Measurements from ENCODE around the gene MYCN.
"Not testable (repeated sequence)": the region's sequence is repeated elsewhere in the genome, so short reads cannot be mapped to it uniquely, and the experiment has no call there.

The MYCN gene

GRCh38 chr2:15908371-15908770 is 32.0 kb upstream of the MYCN start:
- DNase-seq (ENCODE audit: low read depth) = no peak
- TF ChIP-seq CTCF (IDR thresholded peaks at IDR 0.05; ENCODE audit: control insufficient read depth, insufficient read depth, low read depth, low read length, missing control alignments) = no peak

DNA sequence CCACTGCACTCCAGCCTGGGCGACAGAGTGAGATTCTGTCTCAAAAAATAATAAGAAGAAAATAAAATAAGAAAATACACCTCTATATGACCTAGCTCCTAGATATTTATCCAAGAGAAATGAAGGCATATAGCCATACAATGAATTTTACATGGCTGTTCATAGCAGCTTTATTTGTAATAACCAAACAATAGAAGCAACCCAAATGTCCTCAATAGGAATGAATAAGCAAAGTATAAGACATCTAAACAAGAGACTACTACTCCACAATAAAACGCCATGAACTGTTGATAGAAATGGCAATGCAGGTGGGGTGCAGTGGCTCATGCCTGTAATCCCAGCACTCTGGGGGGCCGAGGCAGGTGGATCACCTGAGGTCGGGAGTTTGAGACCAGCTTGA is 31.2 kb upstream of the MYCN start:
- no peak overlapping the region for H3K4me3 ChIP-seq (ENCODE audit: control insufficient read depth, low read depth, low read length)
- no peak for DNase-seq (ENCODE audit: low read depth)
- no peak for TF ChIP-seq CTCF (IDR thresholded peaks at IDR 0.05; ENCODE audit: control insufficient read depth, insufficient read depth, low read depth, low read length, missing control alignments)

More at GRCh38 chr2:15908371-15908770, 32.0 kb upstream of the MYCN start:
- no peak overlapping the region for H3K4me3 ChIP-seq (ENCODE audit: control insufficient read depth, low read depth, low read length)

DNA sequence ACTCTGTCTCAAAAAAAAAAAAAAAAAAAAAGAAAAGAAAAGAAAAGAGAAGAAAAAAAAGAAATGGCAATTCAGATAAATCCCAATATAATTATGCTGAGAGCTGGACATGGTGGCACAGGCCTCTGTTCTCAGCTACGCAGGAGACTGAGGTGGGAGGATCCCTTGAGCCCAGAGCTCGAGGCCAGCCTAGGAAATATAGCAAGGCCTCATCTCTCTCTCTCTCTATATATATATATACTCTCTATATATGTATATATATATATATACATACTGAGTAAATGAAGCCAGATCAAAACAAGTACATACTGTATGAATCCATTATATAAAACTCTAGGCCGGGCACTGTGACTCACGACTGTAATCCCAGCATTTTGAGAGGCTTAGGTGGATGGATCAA is 30.6 kb upstream of the MYCN start:
- TF ChIP-seq CTCF (IDR thresholded peaks at IDR 0.05; ENCODE audit: control insufficient read depth, insufficient read depth, low read depth, low read length, missing control alignments) = no peak
- H3K4me3 ChIP-seq (ENCODE audit: control insufficient read depth, low read depth, low read length) = no peak overlapping the region
- no peak for DNase-seq (ENCODE audit: low read depth)

- H3K4me3 ChIP-seq (ENCODE audit: control insufficient read depth, low read depth, low read length); DNase-seq (ENCODE audit: low read depth): not testable (repeated sequence)
These were observed 29.1 kb upstream of the MYCN start for GRCh38 chr2:15911270-15911669.

DNA sequence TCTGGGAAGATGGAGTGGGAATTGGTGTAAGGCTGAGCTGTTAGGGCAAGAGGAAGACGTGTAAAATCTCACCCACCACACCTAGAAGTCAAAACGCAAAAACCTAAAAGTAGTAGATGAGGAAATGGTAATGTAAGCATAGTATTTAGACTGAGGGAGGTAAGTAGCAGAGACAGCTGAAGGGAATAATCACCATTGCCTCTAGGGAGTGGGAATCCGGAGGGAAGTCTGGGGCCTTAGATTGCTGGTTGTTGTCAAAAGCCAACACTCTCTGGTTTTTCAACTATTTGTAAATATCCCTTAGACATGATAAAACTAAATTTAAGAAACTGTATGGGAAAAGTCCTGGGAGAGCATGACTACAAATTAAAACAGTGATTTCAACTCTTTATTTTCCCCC is 28.7 kb upstream of the MYCN start:
- TF ChIP-seq CTCF (IDR thresholded peaks at IDR 0.05; ENCODE audit: control insufficient read depth, insufficient read depth, low read depth, low read length, missing control alignments) = no peak
- no peak for DNase-seq (ENCODE audit: low read depth)
- no peak overlapping the region for H3K4me3 ChIP-seq (ENCODE audit: control insufficient read depth, low read depth, low read length)

- no peak for DNase-seq (ENCODE audit: low read depth)
- no peak overlapping the region for H3K4me3 ChIP-seq (ENCODE audit: control insufficient read depth, low read depth, low read length)
- TF ChIP-seq CTCF (IDR thresholded peaks at IDR 0.05; ENCODE audit: control insufficient read depth, insufficient read depth, low read depth, low read length, missing control alignments) = no peak
These were observed 28.1 kb upstream of the MYCN start for GRCh38 chr2:15912203-15912602.

DNA sequence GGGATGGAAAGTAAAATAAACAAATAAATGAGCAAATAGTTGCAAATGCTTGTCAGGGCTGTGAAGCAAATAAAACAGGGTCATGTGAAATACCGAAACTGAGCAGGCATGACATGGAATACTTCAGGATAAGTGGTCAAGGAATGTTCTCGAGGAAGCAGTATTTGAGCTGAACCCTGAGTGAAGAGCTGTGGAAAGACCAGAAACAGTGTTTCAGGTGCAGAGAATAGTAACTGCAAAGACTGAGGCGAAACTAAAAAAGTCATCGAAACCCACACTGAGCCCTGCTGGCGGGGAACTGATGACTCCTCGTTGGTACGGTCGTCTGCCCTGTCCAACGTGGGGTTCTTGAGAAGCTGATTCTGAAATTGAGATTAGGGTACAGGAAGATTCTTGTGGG is 27.2 kb upstream of the MYCN start:
- DNase-seq (ENCODE audit: low read depth) = no peak
- no peak overlapping the region for H3K4me3 ChIP-seq (ENCODE audit: control insufficient read depth, low read depth, low read length)
- TF ChIP-seq CTCF (IDR thresholded peaks at IDR 0.05; ENCODE audit: control insufficient read depth, insufficient read depth, low read depth, low read length, missing control alignments) = no peak
